K562 (cell line): ENCODE measurements around the gene TMEM86B. TPM values are rescaled to one million over a fixed set of nuclear protein-coding genes. Genes with fewer than 3 reads are reported as not detected.
A peak's percentile ranks its signal among the peaks of the same experiment; 100 is the strongest.

ENCODE experiments used
- ATAC-seq: fragments of 200-7000 bp; cut with Tn5 transposase; 3 replicates; pipeline ENCODE4 v1.9.1; 2020; ENCODE audit warnings: moderate library complexity
- BruUV-seq: library from RNA; stranded (reverse); fragments of 400-500 nt; replicated peaks from 2 replicates; lab custom pipeline; 2021; lab: Mats Ljungman, UMichigan
- CTCF ChIA-PET: fragments of 300-600 bp; formaldehyde crosslinking; extraction: SDS; loops from one replicate; lab custom pipeline; 2021; ENCODE audit warnings: low intra/inter-chr PET ratio; lab: Yijun Ruan, JAX
- POLR2A ChIA-PET: fragments of 300-600, 350-650 bp; sonication (Branson Sonifier 250); formaldehyde crosslinking; extraction: SDS; loops from one replicate; lab custom pipeline; 2021; ENCODE audit warnings: antibody characterized with exemption, inconsistent platforms; lab: Yijun Ruan, JAX
- DNase-seq, 4 experiments: peaks; one replicate each; pipeline versions ENCODE4 v3.0.0 to v3.0.0-alpha.2; 2011 to 2018; ENCODE audit warnings: low spot score in 3 of 4, mixed read lengths in 3 of 4; ENCODE audit errors: extremely low read depth in 1 of 4
- FAIRE-seq: peaks from 2 replicates; lab custom pipeline; 2011; peaks lifted over from hg19 to GRCh38; lab: Jason Lieb, UNC
- H2AFZ ChIP-seq: 2 replicates; pipeline ENCODE4 v1.6.0; 2011; ENCODE audit warnings: low read depth, low read length, control low read depth, inconsistent platforms
- H3K27ac ChIP-seq: fragments of 200-600 bp; 3 replicates; pipeline ENCODE4 v1.8.0; 2011; ENCODE audit warnings: low read depth, mild to moderate bottlenecking, control low read depth, inconsistent platforms, low read length, moderate library complexity, mixed read lengths; ENCODE audit errors: extremely low read depth
- H3K27me3 ChIP-seq, 2 experiments: fragments of 300-600 bp in 1 of 2; 2 replicates in 1 of 2; 3 replicates in 1 of 2; pipeline versions ENCODE4 v1.6.0 to v1.8.0; 2011; ENCODE audit warnings: inconsistent platforms in 2 of 2, low read length in 2 of 2, mild to moderate bottlenecking in 1 of 2, mixed read lengths in 1 of 2, moderate library complexity in 1 of 2; ENCODE audit not compliant: control insufficient read depth in 2 of 2, insufficient read depth in 2 of 2
- H3K36me3 ChIP-seq: fragments of 300-600 bp; 3 replicates; pipeline ENCODE4 v1.8.0; 2011; ENCODE audit warnings: mild to moderate bottlenecking, low read length, inconsistent platforms; ENCODE audit not compliant: control insufficient read depth, insufficient read depth
- H3K4me1 ChIP-seq, 2 experiments: fragments of 200-600 bp in 1 of 2; replicated peaks in 1 of 2; 2 replicates in 1 of 2; 3 replicates in 1 of 2; pipeline versions ENCODE4 v1.5.1 to v1.8.0; 2011; ENCODE audit warnings: inconsistent platforms in 2 of 2, low read length in 2 of 2, mild to moderate bottlenecking in 1 of 2, mixed read lengths in 1 of 2, moderate library complexity in 1 of 2; ENCODE audit not compliant: control insufficient read depth in 2 of 2, insufficient read depth in 2 of 2
- H3K4me2 ChIP-seq: 2 replicates; pipeline ENCODE4 v1.6.1; 2011; ENCODE audit warnings: low read length, control low read depth, inconsistent platforms, mixed read lengths; ENCODE audit not compliant: insufficient read depth
- H3K4me3 ChIP-seq: fragments of 200-600 bp; sonication (generic), shearing (Covaris generic); 2 replicates; pipeline ENCODE4 v1.5.1; 2016; ENCODE audit warnings: control low read depth, inconsistent platforms
- H3K79me2 ChIP-seq: fragments of 200-600 bp; 3 replicates; pipeline ENCODE4 v1.8.0; 2011; ENCODE audit warnings: low read length, inconsistent platforms; ENCODE audit not compliant: control insufficient read depth, insufficient read depth
- H3K9ac ChIP-seq, 2 experiments: 2 replicates each; pipeline versions ENCODE4 v1.6.0 to v1.6.1; 2011; ENCODE audit warnings: low read depth in 2 of 2, low read length in 2 of 2, control low read depth in 1 of 2, inconsistent platforms in 1 of 2, mild to moderate bottlenecking in 1 of 2, mixed read lengths in 1 of 2; ENCODE audit not compliant: insufficient read depth in 1 of 2
- H3K9me1 ChIP-seq: one replicate; pipeline ENCODE4 v1.6.0; 2011; ENCODE audit warnings: inconsistent platforms, mild to moderate bottlenecking, low read length, moderate library complexity; ENCODE audit not compliant: control insufficient read depth, insufficient read depth
- H3K9me3 ChIP-seq: replicated peaks from 2 replicates; pipeline ENCODE4 v1.5.1; 2011; ENCODE audit warnings: low read depth, low read length, inconsistent platforms; ENCODE audit not compliant: control insufficient read depth, insufficient read depth
- H4K20me1 ChIP-seq: replicated peaks from 2 replicates; pipeline ENCODE4 v1.6.1; 2011; ENCODE audit warnings: low read length, inconsistent platforms, mixed read lengths; ENCODE audit not compliant: control insufficient read depth, insufficient read depth
- CBX2 ChIP-seq: fragments of 200-600 bp; sonication (generic); IDR thresholded peaks from one replicate; pipeline ENCODE4 v1.6.1; 2012; ENCODE audit warnings: mild to moderate bottlenecking, low read length, inconsistent platforms; ENCODE audit not compliant: insufficient read depth, poor library complexity, severe bottlenecking
- E2F4 ChIP-seq: sonication (generic); formaldehyde crosslinking; IDR thresholded peaks from 2 replicates; pipeline ENCODE4 v1.8.0; 2022; ENCODE audit warnings: mild to moderate bottlenecking, low read depth, missing genetic modification reagents
- ETV1 ChIP-seq: fragments of 450-650 bp; conservative IDR thresholded peaks from 2 replicates; pipeline ENCODE4 v1.6.1; 2016; ENCODE audit warnings: missing genetic modification characterization, control low read depth, low read depth, missing compliant biosample characterization
- MTA2 ChIP-seq: fragments of 450-650 bp; IDR thresholded peaks from 2 replicates; pipeline ENCODE4 v1.6.1; 2016; ENCODE audit warnings: low read depth
- MXI1 ChIP-seq: IDR thresholded peaks from 2 replicates; pipeline ENCODE4 v1.6.1; 2011; ENCODE audit warnings: low read depth, mild to moderate bottlenecking, improper control_type of control experiment, low read length
- MYNN ChIP-seq, 2 experiments: sonication (generic); formaldehyde crosslinking in 1 of 2; IDR thresholded peaks; 2 replicates each; pipeline versions ENCODE4 v1.5.0 to v1.6.1; 2016 to 2020; ENCODE audit warnings: antibody characterized with exemption in 1 of 2, missing genetic modification reagents in 1 of 2
- NFATC3 ChIP-seq: fragments of 450-650 bp; IDR thresholded peaks from 2 replicates; pipeline ENCODE4 v1.6.1; 2017; ENCODE audit warnings: mild to moderate bottlenecking
- NFYB ChIP-seq: IDR thresholded peaks from 2 replicates; pipeline ENCODE4 v1.6.1; 2011; ENCODE audit warnings: mild to moderate bottlenecking, moderate library complexity; ENCODE audit not compliant: insufficient read length; ENCODE audit errors: extremely low read depth
- POLR2G ChIP-seq: fragments of 200-400 bp; formaldehyde crosslinking; IDR thresholded peaks from 2 replicates; pipeline ENCODE4 v1.6.1; 2017; ENCODE audit warnings: low read depth, mild to moderate bottlenecking, antibody characterized with exemption, low read length, moderate library complexity
- RBFOX2 ChIP-seq: fragments of 200-400 bp; formaldehyde crosslinking; IDR thresholded peaks from 2 replicates; pipeline ENCODE4 v1.6.1; 2017; ENCODE audit warnings: low read depth, mild to moderate bottlenecking, low read length, moderate library complexity
- RBM15 ChIP-seq: fragments of 200-400 bp; formaldehyde crosslinking; IDR thresholded peaks from 2 replicates; pipeline ENCODE4 v1.6.1; 2018; ENCODE audit warnings: mild to moderate bottlenecking, low read length, moderate library complexity; ENCODE audit not compliant: insufficient read depth
- SRSF3 ChIP-seq: fragments of 200-400 bp; formaldehyde crosslinking; IDR thresholded peaks from 2 replicates; pipeline ENCODE4 v1.6.1; 2016; ENCODE audit warnings: mild to moderate bottlenecking, low read length, moderate library complexity; ENCODE audit not compliant: insufficient read depth
- ZKSCAN1 ChIP-seq: fragments of 150-350 bp; IDR thresholded peaks from 2 replicates; pipeline ENCODE4 v1.6.1; 2016; ENCODE audit warnings: low read depth, low read length
- ZNF140 ChIP-seq: fragments of 250-450 bp; sonication (Bioruptor Pico); IDR thresholded peaks from 2 replicates; pipeline ENCODE4 v1.8.0; 2021; ENCODE audit warnings: moderate library complexity, mild to moderate bottlenecking, inconsistent platforms
- WGBS: fragments of 100-300 bp; shearing (Covaris generic); methylation state at CpG from one replicate; pipeline ENCODE4 v1.1.6; 2016; ENCODE audit warnings: low coverage, mixed read lengths; ENCODE audit not compliant: insufficient coverage; ENCODE audit errors: missing lambda C conversion rate; 5-methylcytosine and 5-hydroxymethylcytosine counted together
- in situ Hi-C: fragments of 300-500 bp; cut with MboI; formaldehyde crosslinking; loops from 4 replicates; pipeline ENCODE4 v1.15.0; 2018; ENCODE audit warnings: inconsistent platforms, mixed read lengths
- intact Hi-C: fragments of 100-400 bp; cut with micrococcal nuclease; formaldehyde crosslinking; loops from 2 replicates; pipeline ENCODE4 v1.14.2; 2022
- polyA plus RNA-seq, 8 experiments: library from polyadenylated mRNA; depleted of rRNA in 4 of 8; stranded (reverse) in 5 of 8; unstranded in 3 of 8; fragments of >200 nt; fragmentation: Nextera tagmentation in 2 of 8; fragmentation: Illumina TruSeq in 1 of 8; extraction: Ambion mirVana in 2 of 8; extraction: Trizol in 1 of 8; gene quantifications; 2 replicates each; pipeline versions ENCODE4 v1.2.1 to v1.2.3, GENCODE V29; 2011 to 2014; ENCODE audit warnings: inconsistent platforms in 1 of 8, missing spikeins in 1 of 8
- total RNA-seq, 7 experiments: library from RNA; depleted of rRNA in 6 of 7; stranded (reverse); fragments of >200 nt in 6 of 7; fragmentation: Illumina TruSeq in 2 of 7; extraction: Trizol in 2 of 7; gene quantifications; 2 replicates each; pipeline versions ENCODE4 v1.2.1 to v1.2.3, GENCODE V29; 2011 to 2021; ENCODE audit warnings: low replicate concordance in 1 of 7

The TMEM86B gene
- total and polyA plus RNA-seq, 9 of the 15 experiments (the other 6 are each of a cell fraction or from before 2014, with no cell fraction given) = 0.28 to 7.9 (median 2.1) TPM

- no peak overlapping the region for H3K4me3 ChIP-seq
- TF ChIP-seq NFYB (no peak), RBM15 (no peak), ZKSCAN1 (no peak), RBFOX2 (0 out of 2 replicates have a peak, but pooled peaks have one; percentile 18), CBX2 (no peak), MTA2 (no peak), MXI1 (no peak), NFATC3 (no peak), ETV1 (tag) (no peak), SRSF3 (no peak), E2F4 (CRISPR knock-in tag) (no peak), POLR2G (peak; percentile 72; the same call in 1 of the 2 replicates), ZNF140 (CRISPR knock-in tag) (no peak), MYNN (IDR thresholded peaks at IDR 0.05) (0 out of 2 replicates have a peak, but pooled peaks have one; percentile 14), MYNN (CRISPR knock-in tag; IDR thresholded peaks at IDR 0.05) (no peak)
- H3K36me3 ChIP-seq = peaks cover 33% of the 10 kb centered on the region; the same call in 2 of the 3 replicates
- ChIA-PET CTCF (no interaction called here), POLR2A (interaction anchor here (0.6 kb wide), 2 partner anchors 342 to 766 kb away, joined by 3 to 4 read pairs; no protein-coding TSS in a partner anchor)
- no TSS peak for BruUV-seq
- FAIRE-seq = no peak
- no peak overlapping the region for H3K9ac ChIP-seq
- H3K9me1 ChIP-seq = no peaks in the 10 kb centered on the region
- peaks cover 5% of the 10 kb centered on the region for H3K9me3 ChIP-seq
- intact Hi-C loops (no loop called here), in situ Hi-C loops (no loop called here)
- H4K20me1 ChIP-seq = no peaks in the 10 kb centered on the region
- H3K4me2 ChIP-seq = no peak overlapping the region
- DNase-seq = no peak
- H3K79me2 ChIP-seq = no peaks in the 10 kb centered on the region
- no peaks in the 10 kb centered on the region for H3K27me3 ChIP-seq
- WGBS = 75% methylated on average over 16 of the region's 17 CpGs
- H3K27ac ChIP-seq = no peak overlapping the region
- H2AFZ ChIP-seq = no peak overlapping the region
- peak; percentile 5; the same call in 2 of the 3 replicates for ATAC-seq
- H3K4me1 ChIP-seq = peaks cover 0 to 27% of the 10 kb centered on the region in 2 experiments; a peak in 2 of 5 replicates
Observed at GRCh38 chr19:55223291-55224037, 5.1 kb downstream of the TMEM86B start.
